BLaER1 treated with 17β-estradiol and CSF1 and Interleukin-3, amounts not matched to agents 10 nM and 100 nM (cell line): ENCODE measurements around the gene SERINC5.

Experiments
- H3K27ac ChIP-seq, 11 experiments: shearing (Covaris generic); formaldehyde crosslinking; 2 replicates each; pipeline ENCODE4 v1.8.1; 2022
- H3K27me3 ChIP-seq, 11 experiments: shearing (Covaris generic); formaldehyde crosslinking; 2 replicates each; pipeline ENCODE4 v1.8.1; 2022
- H3K36me3 ChIP-seq, 11 experiments: shearing (Covaris generic); formaldehyde crosslinking; 2 replicates each; pipeline ENCODE4 v1.8.1; 2022
- H3K4me1 ChIP-seq, 10 experiments: shearing (Covaris generic); formaldehyde crosslinking; 2 replicates each; pipeline ENCODE4 v1.8.1; 2022
- H3K4me2 ChIP-seq, 11 experiments: shearing (Covaris generic); formaldehyde crosslinking; 2 replicates each; pipeline ENCODE4 v1.8.1; 2022
- H3K4me3 ChIP-seq, 10 experiments: shearing (Covaris generic); formaldehyde crosslinking; 2 replicates each; pipeline ENCODE4 v1.8.1; 2022
- H3K9ac ChIP-seq, 11 experiments: shearing (Covaris generic); formaldehyde crosslinking; 2 replicates each; pipeline ENCODE4 v1.8.1; 2022
- H3K9me3 ChIP-seq, 11 experiments: shearing (Covaris generic); formaldehyde crosslinking; replicated peaks in 1 of 11; 2 replicates each; pipeline ENCODE4 v1.8.1; 2022
- H4K20me1 ChIP-seq, 11 experiments: shearing (Covaris generic); formaldehyde crosslinking; 2 replicates each; pipeline ENCODE4 v1.8.1; 2022
- Cebpa-rat ChIP-seq, 11 experiments: shearing (Covaris generic); IDR thresholded peaks; 2 replicates each; pipeline ENCODE4 v1.8.1; 2022

SERINC5 gene

GRCh38 chr5:80195837-80196400 is 59.9 kb downstream of the SERINC5 start:
- Histone ChIP-seq H3K36me3 (peaks cover 44 to 59% (median 50%) of the 10 kb centered on the region in 11 experiments), H3K4me2 (peak overlapping the region; percentile 61 to 99 (median 92)), H3K27ac (peak overlapping the region in 10 of 11 experiments; percentile 4 to 95 (median 86); a peak in 19 of 22 replicates), H3K9me3 (peaks cover 0 to 14% (median 0%) of the 10 kb centered on the region in 11 experiments; a peak in 5 of 22 replicates), H4K20me1 (peaks cover 0 to 98% (median 6%) of the 10 kb centered on the region in 11 experiments; a peak in 11 of 22 replicates), H3K27me3 (no peaks in the 10 kb centered on the region), H3K4me3 (peak overlapping the region in 3 of 10 experiments; percentile 5 to 18 (median 11); a peak in 1 of 20 replicates), H3K9ac (peak overlapping the region; percentile 10 to 86 (median 58); a peak in 20 of 22 replicates), H3K4me1 (peaks cover 67 to 92% (median 85%) of the 10 kb centered on the region in 10 experiments)
- TF ChIP-seq Cebpa-rat (IDR thresholded peaks at IDR 0.05) = no peak

- TF ChIP-seq Cebpa-rat (IDR thresholded peaks at IDR 0.05) = no peak
- peaks cover 31 to 49% (median 36%) of the 10 kb centered on the region in 11 experiments for H3K36me3 ChIP-seq
- H3K4me2 ChIP-seq = peak overlapping the region; percentile 84 to 99 (median 92)
- H3K9me3 ChIP-seq = peaks cover 0 to 11% (median 0%) of the 10 kb centered on the region in 11 experiments; a peak in 3 of 22 replicates
- peak overlapping the region in 5 of 10 experiments; percentile 6 to 37 (median 14); a peak in 4 of 20 replicates for H3K4me3 ChIP-seq
- peak overlapping the region; percentile 7 to 86 (median 74); a peak in 18 of 22 replicates for H3K9ac ChIP-seq
- H3K4me1 ChIP-seq = peaks cover 81 to 100% (median 99%) of the 10 kb centered on the region in 10 experiments
- H4K20me1 ChIP-seq = peaks cover 0 to 100% (median 12%) of the 10 kb centered on the region in 11 experiments; a peak in 11 of 22 replicates
- H3K27ac ChIP-seq = peak overlapping the region in 9 of 11 experiments; percentile 69 to 95 (median 86); a peak in 18 of 22 replicates
- no peaks in the 10 kb centered on the region for H3K27me3 ChIP-seq
Observed at GRCh38 chr5:80194468-80194867, 61.4 kb downstream of the SERINC5 start.

GRCh38 chr5:80193401-80193800 is 62.4 kb downstream of the SERINC5 start:
- peak overlapping the region; percentile 84 to 99 (median 92) for H3K4me2 ChIP-seq
- H3K4me3 ChIP-seq = peak overlapping the region in 7 of 10 experiments; percentile 25 to 56 (median 43); a peak in 9 of 20 replicates
- H3K36me3 ChIP-seq = peaks cover 20 to 40% (median 25%) of the 10 kb centered on the region in 11 experiments; a peak in 21 of 22 replicates
- H3K27me3 ChIP-seq = no peaks in the 10 kb centered on the region
- H3K9me3 ChIP-seq = peaks cover 0 to 4% (median 0%) of the 10 kb centered on the region in 11 experiments; a peak in 2 of 22 replicates
- H3K4me1 ChIP-seq = peaks cover 89 to 100% (median 100%) of the 10 kb centered on the region in 10 experiments
- peaks cover 0 to 98% (median 11%) of the 10 kb centered on the region in 11 experiments; a peak in 11 of 22 replicates for H4K20me1 ChIP-seq
- peak overlapping the region; percentile 30 to 86 (median 74); a peak in 21 of 22 replicates for H3K9ac ChIP-seq
- peak overlapping the region; percentile 25 to 95 (median 86); a peak in 20 of 22 replicates for H3K27ac ChIP-seq
- no peak for TF ChIP-seq Cebpa-rat (IDR thresholded peaks at IDR 0.05)

- Histone ChIP-seq H3K4me1 (peaks cover 91 to 100% (median 100%) of the 10 kb centered on the region in 10 experiments), H3K4me3 (peak overlapping the region in 8 of 10 experiments; percentile 25 to 56 (median 42); a peak in 15 of 20 replicates), H3K4me2 (peak overlapping the region; percentile 84 to 99 (median 92)), H3K27ac (peak overlapping the region; percentile 25 to 95 (median 86); a peak in 20 of 22 replicates), H3K9ac (peak overlapping the region; percentile 30 to 86 (median 74); a peak in 21 of 22 replicates), H3K27me3 (no peaks in the 10 kb centered on the region), H3K9me3 (no peaks in the 10 kb centered on the region), H3K36me3 (peaks cover 13 to 35% (median 18%) of the 10 kb centered on the region in 11 experiments; a peak in 21 of 22 replicates), H4K20me1 (peaks cover 0 to 95% (median 6%) of the 10 kb centered on the region in 11 experiments; a peak in 10 of 22 replicates)
- peak in 1 of 11 experiments; percentile 51; a peak in 1 of 22 replicates for TF ChIP-seq Cebpa-rat (IDR thresholded peaks at IDR 0.05)
Observed at GRCh38 chr5:80192507-80193241, 63.2 kb downstream of the SERINC5 start.

- Histone ChIP-seq H3K27ac (peak overlapping the region; percentile 13 to 95 (median 86); a peak in 21 of 22 replicates), H3K9ac (peak overlapping the region; percentile 23 to 86 (median 74); a peak in 20 of 22 replicates), H3K4me3 (peak overlapping the region in 8 of 10 experiments; percentile 25 to 56 (median 42); a peak in 14 of 20 replicates)
Observed at GRCh38 chr5:80191991-80192398, 63.9 kb downstream of the SERINC5 start.

GRCh38 chr5:80191397-80191796 is 64.5 kb downstream of the SERINC5 start:
- no peaks in the 10 kb centered on the region for H3K9me3 ChIP-seq
- H3K4me3 ChIP-seq = peak overlapping the region in 6 of 10 experiments; percentile 25 to 56 (median 40); a peak in 9 of 20 replicates
- peak overlapping the region; percentile 84 to 99 (median 92) for H3K4me2 ChIP-seq
- peak overlapping the region; percentile 12 to 95 (median 86); a peak in 21 of 22 replicates for H3K27ac ChIP-seq
- peaks cover 99 to 100% (median 100%) of the 10 kb centered on the region in 10 experiments for H3K4me1 ChIP-seq
- H3K36me3 ChIP-seq = peaks cover 0 to 28% (median 8%) of the 10 kb centered on the region in 11 experiments; a peak in 17 of 22 replicates
- no peaks in the 10 kb centered on the region for H3K27me3 ChIP-seq
- peaks cover 0 to 90% (median 6%) of the 10 kb centered on the region in 11 experiments; a peak in 10 of 22 replicates for H4K20me1 ChIP-seq
- peak overlapping the region; percentile 27 to 86 (median 74); a peak in 20 of 22 replicates for H3K9ac ChIP-seq
- no peak for TF ChIP-seq Cebpa-rat (IDR thresholded peaks at IDR 0.05)

More at GRCh38 chr5:80191991-80192398, 63.9 kb downstream of the SERINC5 start:
- H3K27me3 ChIP-seq = no peaks in the 10 kb centered on the region
- H3K36me3 ChIP-seq = peaks cover 6 to 28% (median 11%) of the 10 kb centered on the region in 11 experiments; a peak in 19 of 22 replicates
- H3K9me3 ChIP-seq = no peaks in the 10 kb centered on the region
- peaks cover 97 to 100% (median 100%) of the 10 kb centered on the region in 10 experiments for H3K4me1 ChIP-seq
- no peak; a peak in 1 of 22 replicates for TF ChIP-seq Cebpa-rat (IDR thresholded peaks at IDR 0.05)
- H4K20me1 ChIP-seq = peaks cover 0 to 94% (median 6%) of the 10 kb centered on the region in 11 experiments; a peak in 10 of 22 replicates
- H3K4me2 ChIP-seq = peak overlapping the region; percentile 84 to 99 (median 92)

- no peak for TF ChIP-seq Cebpa-rat (IDR thresholded peaks at IDR 0.05)
- Histone ChIP-seq H3K9ac (peak overlapping the region; percentile 27 to 86 (median 74); a peak in 20 of 22 replicates), H3K27me3 (no peaks in the 10 kb centered on the region), H3K27ac (peak overlapping the region; percentile 12 to 95 (median 86); a peak in 21 of 22 replicates), H4K20me1 (peaks cover 0 to 86% (median 5%) of the 10 kb centered on the region in 11 experiments; a peak in 10 of 22 replicates), H3K36me3 (peaks cover 0 to 27% (median 7%) of the 10 kb centered on the region in 11 experiments; a peak in 10 of 22 replicates), H3K9me3 (no peaks in the 10 kb centered on the region), H3K4me1 (peaks cover 99 to 100% (median 100%) of the 10 kb centered on the region in 10 experiments), H3K4me2 (peak overlapping the region; percentile 84 to 99 (median 92)), H3K4me3 (peak overlapping the region in 6 of 10 experiments; percentile 25 to 56 (median 40); a peak in 5 of 20 replicates)
Observed at GRCh38 chr5:80190960-80191359, 64.9 kb downstream of the SERINC5 start.
